GM21390 (cell line): ENCODE results near the gene RNF183.

Experiments used
- ATAC-seq: cut with Tn5 transposase; IDR thresholded peaks from one replicate; pipeline ENCODE4 v1.9.1; 2021; ENCODE audit not compliant: unreplicated experiment

The RNF183 gene, protein sequence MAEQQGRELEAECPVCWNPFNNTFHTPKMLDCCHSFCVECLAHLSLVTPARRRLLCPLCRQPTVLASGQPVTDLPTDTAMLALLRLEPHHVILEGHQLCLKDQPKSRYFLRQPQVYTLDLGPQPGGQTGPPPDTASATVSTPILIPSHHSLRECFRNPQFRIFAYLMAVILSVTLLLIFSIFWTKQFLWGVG

DNA sequence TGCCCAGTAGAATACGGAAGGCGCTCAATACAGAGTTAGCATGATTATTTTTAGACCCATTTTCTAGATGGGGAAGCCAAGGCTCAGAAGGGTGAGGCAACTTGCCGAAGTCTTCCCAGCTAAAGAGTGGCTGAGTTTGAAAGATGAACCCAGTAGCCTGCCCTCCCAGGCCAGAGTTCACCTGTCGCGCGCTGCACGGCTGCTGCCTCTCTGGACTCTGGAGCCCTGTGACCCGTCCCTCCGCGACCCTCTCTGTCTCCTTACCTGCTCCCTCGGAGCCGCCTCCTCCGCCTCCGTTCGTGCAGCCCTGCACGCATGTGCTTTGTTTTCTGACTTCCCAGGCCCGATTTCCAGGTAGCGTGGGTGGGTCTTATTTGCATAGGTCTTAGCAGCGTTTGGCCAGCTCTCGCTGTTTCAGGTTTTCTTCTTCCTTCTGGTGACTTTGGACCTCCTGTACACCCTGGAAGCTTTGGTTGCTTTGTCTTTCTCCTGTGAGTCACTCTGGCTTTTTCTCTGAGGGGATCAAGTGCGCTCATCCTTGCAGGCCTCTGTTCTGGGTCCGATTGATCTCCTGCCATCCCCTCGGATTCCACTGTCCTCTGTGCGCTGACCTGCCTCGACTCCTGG is at the start of gene RNF183:
Gene RNF183, minus strand, starts transcription at position 585 of the 627 bp plus-strand sequence. CDS start 5,192 bp downstream, outside the sequence.
- no peak for ATAC-seq

DNA sequence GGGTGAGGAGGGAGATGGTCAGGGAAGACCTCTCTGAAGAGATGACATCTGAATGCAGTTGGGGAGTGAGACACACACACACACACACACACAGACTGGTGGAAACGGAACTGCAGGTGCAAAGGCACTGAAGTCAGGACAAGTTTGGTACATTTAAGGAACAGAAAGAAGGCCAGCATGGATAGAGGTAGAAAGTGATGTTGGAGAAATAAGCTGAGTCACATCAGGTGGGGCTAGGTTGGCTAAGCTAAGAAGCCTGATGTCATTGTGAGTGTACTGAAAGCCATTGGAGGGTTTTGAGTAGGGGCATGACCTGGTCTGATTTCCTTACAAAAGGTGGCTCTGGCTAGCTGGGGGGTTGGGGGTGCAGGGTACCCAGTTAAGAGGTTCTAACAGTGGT is 49.2 kb upstream of the RNF183 start:
- no peak for ATAC-seq

DNA sequence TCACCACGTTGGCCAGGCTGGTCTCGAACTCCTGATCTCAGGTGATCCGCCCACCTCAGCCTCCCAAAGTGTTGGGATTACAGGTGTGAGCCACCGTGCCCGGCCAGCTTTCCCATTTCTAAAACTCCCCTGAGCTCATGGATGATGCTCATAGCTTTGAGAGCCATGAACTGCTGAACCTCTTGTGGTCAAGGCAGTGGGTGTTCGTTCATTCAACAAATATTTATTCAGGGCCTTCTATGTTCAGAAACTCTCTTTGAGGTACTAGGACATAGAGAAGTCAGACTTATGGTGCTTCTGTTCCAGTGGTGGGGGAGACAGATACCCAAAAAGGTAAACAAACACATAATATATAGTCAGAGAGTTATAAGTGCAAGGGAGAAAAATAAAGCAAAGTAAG is 48.8 kb upstream of the RNF183 start:
- no peak for ATAC-seq

DNA sequence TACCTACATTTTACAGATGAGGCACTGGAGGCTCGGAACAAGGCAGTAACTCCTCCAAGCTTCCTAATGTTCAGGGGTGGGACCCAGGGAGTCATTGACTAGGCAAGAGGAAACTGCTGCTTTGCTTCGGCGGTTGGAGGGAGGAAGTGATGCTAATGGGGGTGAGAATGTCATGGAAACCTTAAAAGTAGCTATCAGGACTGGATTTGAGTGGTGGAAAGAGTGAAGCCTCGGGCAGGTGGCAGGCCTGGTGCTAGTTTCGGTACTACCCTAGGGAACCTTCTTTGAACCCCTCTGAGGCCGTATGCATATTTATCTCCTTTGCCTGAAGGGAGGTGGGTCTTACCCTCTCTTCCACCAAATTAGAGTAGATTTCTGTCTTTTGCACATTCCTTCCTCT is 47.8 kb upstream of the RNF183 start:
- ATAC-seq: peak; percentile 43

DNA sequence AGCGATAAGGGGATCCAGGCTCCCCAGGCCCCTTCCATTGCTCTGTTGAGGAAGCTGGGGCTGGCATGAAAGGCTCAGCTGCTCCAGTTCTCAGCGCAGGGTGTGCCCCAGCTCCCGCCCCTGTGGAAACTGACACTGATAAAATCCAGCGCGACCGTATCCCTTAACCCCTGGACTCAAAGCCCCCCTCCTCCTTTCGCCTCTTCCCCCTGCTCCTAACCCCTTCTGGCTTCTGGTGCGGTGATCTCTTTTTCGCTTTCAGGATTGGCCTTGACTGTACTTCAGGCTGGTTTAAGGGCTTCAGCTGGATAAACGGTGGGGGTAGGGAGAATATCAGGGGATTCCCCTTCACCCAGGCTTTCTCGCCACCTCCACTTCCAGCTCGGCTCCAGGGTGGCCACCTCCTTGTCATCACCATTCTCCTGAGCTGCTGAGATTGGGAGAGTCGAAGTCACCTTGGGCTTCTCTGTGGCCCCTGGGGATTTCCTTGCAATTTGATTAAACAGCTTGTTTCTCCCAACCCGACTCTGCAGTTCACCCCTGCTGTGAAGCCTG is 47.0 kb upstream of the RNF183 start:
- no peak for ATAC-seq

DNA sequence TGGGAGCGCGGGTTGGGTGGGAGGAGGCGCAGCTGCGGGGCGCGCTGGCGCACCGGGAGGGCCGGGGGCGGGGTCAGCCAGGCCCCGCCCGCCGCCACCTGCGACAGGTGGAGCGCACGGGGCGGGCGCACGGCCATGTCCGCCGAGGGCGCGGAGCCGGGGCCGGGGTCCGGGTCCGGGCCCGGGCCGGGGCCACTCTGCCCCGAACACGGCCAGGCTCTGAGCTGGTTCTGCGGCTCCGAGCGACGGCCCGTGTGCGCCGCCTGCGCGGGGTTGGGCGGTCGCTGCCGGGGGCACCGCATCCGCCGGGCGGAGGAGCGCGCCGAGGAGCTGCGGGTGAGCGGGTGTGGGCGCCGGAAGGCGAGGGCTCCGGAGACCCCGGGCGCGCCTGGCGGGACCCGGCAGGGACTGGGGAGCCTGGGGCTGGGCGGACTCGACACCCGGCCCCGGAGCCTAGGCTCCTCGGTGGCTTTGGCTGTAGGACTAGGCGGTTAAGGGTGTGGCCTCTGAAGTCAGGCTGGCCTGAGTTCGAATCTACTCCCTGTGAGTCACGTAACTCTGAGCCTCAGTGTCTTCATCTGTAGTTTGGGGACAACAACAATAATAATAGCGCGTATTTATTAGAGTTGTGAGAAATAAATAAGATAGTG is 46.4 kb upstream of the RNF183 start, which contains the start of gene BSPRY:
Gene BSPRY, plus strand, starts transcription at position 97 of the 650 bp plus-strand sequence. Its CDS starts 39 bp downstream, at position 136.
- ATAC-seq: peak; percentile 38

DNA sequence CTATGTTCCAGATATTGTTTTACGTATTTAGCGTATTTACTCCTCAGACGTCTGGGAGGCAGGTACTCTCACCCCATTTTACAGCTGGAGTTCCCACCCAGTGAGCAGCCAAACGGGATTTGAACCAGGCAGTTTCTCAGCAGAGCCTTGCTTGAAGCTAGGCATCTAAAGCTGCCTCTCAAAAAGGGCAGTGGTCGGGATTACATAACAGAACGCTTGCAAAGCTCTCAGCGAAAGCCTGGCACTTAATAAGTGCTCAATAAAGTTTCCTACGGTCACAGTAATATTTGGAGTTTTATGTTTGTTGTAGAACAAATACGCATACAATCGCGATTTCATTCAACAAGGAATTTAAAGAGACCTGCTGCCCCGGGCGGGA is 45.9 kb upstream of the RNF183 start:
- no peak for ATAC-seq

DNA sequence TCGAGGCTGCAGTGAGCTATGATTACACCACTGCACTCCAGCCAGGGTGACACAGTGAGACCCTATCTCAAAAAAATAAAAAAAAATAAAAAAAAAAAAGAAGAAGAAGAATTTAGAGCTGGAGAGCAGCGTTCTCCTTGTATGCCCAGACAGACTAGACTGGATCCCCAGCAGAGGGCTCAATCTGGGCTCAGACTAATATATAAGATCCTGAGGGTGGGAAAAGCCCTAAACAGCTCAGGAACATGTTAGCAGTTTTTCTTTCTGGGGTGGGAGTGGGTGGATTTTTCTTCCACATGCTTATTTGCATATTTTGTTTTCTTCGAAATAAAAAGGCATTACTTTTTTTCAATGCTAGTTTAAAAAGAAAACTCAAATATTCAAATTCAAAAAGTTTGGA is 45.3 kb upstream of the RNF183 start:
- ATAC-seq: no peak

DNA sequence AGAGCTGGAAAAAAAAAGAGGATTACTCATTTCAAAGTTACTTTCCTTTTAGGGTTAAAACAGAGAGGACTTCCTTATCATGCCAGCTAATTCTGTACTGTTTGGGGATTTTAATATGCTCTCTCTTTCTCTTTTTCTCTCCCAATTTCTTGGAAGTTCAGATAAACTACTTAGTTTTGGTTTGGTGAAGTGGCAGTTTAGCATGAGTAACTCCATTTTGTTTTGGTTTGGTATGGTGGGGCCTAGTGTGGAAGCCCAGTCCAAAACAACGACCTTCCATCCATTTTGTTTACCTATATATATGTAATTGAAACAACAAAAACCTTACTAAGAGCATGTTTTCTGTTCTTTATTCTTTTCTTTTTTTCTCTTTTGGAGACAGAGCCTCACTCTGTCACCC is 42.5 kb upstream of the RNF183 start:
- no peak for ATAC-seq

DNA sequence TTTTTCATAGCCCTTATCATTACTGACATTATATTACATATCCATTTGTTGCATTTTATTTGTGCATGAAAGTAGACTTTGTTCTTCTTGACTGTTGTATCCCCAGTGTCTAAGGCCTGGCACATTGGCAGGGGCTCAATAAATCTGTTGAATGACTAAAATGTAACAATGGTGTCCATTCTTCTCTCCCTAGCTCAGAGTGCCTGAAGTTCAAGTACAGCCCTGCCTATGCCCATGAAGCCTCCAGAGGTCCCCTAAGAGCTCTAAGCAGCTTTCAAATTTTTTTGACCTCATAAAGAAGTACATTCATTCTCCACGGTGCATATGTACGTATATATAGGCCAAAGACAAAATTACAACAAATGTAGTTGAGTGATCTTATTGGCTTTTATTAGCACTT is 42.0 kb upstream of the RNF183 start:
- no peak for ATAC-seq

DNA sequence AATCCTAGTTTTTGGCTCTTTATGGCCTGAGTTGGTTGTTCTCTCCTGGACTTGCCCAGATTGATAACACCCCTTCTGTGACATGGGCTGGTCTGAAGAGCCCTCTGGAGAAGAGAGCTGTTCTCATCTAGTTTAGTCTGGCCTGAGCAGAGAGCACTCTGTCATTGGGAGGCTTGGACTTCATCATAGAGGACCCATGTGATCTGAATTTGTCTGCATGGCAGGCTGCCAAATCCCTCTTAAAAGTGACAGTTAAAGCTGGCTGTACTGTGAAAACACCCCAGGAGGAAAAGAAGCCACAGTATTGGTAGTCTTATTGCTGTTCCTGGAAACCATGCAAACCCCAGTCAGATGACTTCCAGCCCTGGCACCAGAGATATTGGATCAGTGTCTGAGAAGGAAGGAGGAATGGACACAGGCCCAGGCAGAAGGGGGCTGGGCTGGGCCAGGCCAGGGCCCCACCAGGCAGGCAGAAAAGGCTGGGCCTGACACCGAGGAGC is 40.6 kb upstream of the RNF183 start:
- no peak for ATAC-seq

DNA sequence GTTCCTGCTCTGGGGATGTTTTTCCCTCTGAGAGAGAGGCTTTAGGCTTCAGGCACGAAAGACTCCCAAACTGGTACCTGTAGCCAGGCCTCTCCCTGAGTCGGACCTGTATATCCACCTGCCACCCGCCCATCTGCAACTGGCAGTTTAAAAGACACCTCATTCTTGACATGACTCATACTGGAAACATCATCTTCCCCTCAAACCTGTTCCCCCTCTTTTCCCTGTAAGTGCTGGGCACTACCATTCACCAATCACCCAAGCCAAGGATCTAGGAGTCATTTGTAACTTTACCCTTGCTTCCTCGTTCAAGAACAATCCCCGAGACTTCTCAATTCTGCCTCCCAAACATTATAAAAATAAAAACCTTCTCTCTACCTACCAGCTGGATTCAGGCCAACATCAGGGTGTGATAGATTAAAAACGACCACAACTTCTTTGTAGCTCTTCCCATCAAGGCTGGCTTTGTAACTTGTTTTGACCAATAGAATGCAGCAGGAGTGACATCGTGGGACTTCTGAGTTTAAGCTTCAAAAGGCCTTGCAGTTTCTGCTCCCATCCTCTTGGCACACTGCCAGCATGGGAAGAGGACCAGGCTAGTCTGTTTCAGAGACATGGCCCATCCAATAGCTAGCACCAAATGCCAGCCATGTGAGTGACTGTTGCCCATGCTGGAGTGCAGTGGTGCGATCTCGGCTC is 38.7 kb upstream of the RNF183 start:
- no peak for ATAC-seq

DNA sequence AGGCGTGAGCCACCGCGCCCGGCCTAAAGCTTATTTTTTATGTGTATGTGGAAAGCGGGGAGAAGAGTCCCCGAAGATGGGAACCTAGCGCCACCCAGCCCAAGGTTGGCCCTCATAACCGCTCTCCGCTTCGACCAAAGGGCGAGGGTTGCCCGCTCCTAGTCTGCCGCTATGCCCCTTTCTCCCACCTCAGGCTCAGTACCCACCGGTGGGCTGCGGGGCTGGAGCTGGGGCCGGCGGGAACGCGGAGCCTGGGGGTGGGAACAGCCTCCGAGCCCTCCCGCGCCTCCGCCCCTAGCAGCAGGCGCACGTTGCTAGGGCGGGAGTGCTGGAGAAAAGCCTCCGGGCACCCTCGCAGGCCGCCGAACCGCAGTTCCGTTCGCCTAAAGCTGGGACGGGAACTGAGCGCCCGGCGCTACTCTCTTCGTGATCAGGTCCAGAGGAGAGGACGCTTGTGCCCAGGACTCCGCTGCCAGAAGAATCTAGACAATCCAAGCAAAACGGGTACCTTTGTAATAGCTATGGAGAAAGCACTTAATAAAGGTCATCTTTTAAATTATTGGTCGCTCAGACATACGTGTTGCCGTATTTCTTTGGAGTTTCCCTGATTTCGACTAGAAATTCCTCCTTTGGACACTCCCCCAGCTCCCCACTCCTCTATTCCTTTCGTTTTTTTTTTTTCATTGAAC is 37.0 kb upstream of the RNF183 start, which contains the start of gene WDR31:
Gene WDR31, minus strand, starts transcription at position 265 of the 689 bp plus-strand sequence. CDS start 8,253 bp downstream, outside the sequence.
- ATAC-seq: peak; percentile 98

DNA sequence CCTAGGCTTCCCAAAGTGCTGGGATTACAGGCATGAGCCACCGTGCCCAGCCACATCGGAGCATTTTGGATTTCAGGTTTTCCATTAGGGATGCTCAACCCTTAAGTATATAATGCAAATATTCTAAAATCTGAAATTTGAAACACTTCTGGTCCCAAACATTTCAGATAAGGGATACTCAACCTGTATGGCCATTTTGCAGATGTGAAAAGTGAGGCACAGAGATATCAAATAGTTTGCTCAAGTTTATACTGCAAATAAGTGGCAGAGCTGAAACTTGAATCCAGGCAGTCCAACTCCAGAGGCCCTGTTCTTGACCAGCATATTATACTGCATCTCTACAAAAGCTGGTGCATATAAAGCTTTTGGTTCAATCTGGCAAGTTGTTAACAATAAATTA is 34.5 kb upstream of the RNF183 start:
- ATAC-seq: no peak

DNA sequence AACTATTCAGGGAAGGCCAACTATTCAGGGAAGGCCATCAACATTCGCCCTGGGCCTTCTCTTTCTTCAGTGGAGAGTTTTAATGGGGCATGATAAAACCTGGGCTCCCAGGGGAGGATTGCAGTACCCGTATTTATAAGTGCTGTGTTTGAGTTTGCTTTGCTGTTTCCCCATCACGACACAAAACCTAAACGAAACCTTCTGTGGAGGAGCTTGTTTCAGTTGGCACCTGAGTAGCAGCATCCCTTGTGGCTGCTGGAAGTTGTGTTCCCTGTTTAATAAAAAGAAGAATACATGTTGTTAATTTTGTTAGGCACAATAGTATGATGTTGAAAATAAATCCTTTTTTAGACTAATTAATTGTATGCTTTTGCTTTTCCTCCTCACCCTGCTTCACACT is 28.6 kb upstream of the RNF183 start:
- ATAC-seq: no peak

DNA sequence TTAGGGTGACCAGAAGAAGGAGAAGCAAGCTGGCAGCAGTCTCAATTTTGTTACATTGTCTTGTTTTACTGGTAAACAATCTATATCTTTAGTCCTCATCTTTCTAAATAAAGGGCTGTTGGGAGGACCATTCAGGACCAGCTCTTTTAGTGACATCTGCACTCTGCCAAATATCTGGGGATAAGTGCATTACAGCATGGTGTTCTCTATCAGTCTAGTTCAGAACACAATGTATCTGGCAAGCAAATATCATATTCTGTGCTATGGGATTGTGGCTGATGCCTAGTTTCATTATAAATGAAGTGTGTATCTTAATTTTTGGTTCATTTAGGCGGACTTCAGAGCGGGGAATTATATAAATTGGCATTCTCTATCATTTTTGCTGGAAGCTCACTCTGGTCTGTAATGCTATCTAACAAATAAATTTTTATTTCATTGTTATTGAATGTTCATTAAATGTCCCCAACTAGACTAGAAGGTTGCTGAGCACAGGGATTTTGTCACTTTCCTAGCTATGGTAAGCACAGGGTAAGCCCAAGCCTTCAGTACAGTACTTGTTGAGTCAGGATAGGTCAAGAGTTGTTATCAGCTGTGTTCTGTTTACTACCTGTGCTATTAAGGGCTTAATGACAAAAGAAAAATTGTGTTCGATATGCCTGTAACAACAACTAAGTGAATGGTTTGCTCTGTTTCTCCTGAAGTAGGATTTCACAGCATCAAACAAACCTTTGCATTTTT is 25.0 kb upstream of the RNF183 start:
- ATAC-seq: no peak

DNA sequence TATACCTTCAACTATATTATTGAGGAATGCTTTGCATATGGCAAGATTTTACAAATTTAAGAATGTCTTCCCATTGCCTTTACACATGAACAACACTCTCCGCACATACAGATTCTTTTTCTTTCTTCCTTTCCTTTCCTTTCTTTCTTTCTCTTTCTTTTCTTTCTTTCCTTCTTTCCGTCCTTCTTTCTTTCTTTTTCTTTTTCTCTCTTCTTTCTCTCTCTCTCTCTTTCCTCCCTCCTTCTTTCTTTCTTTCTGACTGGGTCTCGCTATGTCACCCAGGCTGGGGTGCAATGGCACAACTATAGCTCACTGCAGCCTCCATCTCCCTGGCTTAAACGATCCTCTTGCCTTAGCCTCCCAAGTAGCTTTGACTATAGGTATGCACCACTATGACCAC is 23.1 kb upstream of the RNF183 start:
- no peak for ATAC-seq

DNA sequence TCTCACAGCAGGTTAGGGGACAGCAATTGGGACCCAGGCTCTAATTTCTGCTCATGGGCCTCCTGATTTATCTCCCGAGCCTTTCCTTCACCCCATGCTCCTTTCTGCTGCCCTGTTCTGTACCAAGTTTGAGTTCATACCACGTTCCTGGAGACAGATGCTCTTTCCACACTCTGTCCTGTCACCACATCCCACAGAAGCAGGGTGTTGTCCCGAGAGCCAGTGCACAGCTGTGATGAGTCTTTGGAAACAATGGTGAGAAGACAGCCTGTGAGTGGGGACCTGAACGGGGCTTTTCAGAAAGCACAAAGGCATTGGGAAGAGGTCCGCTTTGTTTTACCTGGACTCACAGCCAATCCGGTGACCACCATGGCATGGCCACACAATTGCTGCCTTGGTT is 19.5 kb upstream of the RNF183 start:
- no peak for ATAC-seq

DNA sequence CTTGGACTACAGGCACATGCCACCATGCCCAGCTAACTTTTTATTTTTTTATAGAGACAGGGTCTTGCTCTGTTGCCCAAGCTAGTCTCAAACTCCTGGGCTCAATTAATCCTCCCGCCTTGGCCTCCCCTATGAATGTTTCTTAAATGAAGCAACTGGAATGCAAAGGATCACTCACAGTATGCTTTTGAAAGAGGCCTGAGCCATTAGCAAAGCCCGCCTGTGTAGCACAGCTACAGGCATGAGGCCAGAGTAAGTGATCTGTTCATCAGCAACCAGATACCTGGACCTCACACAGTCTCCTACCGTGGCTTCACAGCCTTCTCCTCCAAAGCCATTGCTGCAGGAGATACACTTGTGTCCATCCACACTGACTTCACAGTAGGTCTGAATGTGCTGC is 16.9 kb upstream of the RNF183 start:
- ATAC-seq: no peak

DNA sequence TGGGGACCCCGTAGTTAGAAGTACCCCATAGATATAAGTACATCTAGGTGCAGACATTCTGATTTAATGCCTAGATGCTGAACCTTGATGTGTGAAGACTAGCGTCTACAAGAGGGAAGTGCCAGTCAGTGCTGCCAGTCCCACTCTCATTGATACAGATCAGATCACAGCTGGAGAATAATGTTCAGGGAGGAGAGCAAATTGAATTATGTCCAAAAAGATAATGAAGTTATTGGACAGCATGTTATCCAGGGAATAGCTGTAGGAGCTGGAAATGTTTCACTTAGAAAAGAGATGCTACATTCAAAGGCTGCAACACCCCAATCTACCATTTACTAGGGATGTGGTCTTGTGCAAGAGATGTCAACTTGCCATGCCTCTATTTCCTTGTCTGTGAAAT is 15.9 kb upstream of the RNF183 start:
- ATAC-seq: no peak
